ENCODE data around the gene PTCD3.
A peak's percentile ranks its signal among the peaks of the same experiment; 100 is the strongest.

The PTCD3 gene

GRCh38 chr2:86147793-86148192 lies 41.8 kb downstream of the PTCD3 start:
- no peak for DNase-seq

- no peak for DNase-seq
Measured at GRCh38 chr2:86150502-86150901, 44.5 kb downstream of the PTCD3 start.

- DNase-seq, result no peak
Measured at GRCh38 chr2:86157009-86157556, 51.0 kb downstream of the PTCD3 start.

- DNase-seq, result no peak
Measured at GRCh38 chr2:86158286-86158685, 52.3 kb downstream of the PTCD3 start.

DNA sequence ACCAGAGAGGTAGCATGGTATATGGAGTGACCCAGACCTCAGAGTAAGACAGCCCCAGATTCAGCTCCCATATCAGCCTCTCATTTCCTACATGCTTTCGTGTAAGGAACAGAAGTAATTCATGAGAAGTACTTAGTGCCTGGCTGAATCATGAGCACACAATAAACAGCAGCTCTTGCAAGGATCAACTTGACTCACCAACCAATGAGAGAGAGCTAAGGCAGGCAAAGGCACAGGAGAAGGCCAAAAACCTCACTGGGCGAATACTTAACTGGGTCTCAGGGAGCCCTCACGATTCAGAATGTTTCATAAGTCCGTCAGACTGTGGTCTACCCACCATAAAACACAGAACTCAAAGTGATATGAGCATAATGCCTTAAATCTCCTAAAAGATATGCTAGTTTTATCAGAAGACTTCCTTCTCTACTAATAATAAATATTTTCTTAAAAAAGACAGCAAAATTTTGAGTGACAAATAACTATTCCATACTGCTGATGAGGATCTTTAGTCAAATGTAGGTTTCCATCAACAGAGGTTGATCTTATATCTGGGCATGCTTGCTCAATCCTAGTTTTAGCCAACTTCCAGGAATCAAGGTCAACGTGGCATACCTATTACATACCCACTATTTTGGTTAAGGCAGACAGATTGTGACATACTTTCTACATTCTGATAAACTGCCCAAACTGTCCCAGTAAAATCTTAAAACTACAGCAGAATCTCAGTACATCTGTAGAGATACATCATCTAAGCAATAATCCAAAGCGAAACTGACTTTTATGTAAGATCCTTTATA lies 54.3 kb downstream of the PTCD3 start:
- DNase-seq, result no peak

- DNase-seq, result no peak
Measured at GRCh38 chr2:86170449-86170848, 64.4 kb downstream of the PTCD3 start.

GRCh38 chr2:86171295-86171694 lies 65.3 kb downstream of the PTCD3 start:
- no peak for DNase-seq

DNA sequence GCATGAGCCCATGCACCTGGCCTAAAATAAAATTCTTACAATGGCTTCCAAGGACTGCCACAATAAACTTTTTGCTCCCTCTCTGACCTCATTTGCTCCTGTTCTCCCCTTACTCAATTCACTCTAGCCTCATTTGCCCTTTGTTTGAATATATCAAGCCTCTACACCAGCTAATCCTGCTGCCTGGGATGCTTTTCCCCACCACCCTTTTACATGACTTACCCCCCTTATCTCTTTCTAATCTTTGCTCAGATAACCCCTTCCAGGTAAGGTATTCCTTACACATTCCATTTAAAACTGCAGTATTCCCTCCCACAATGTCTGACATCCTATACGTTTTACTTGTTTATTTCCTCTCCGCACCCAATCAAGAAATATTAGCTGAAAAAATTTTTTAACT lies 66.6 kb downstream of the PTCD3 start:
- DNase-seq, result no peak

DNA sequence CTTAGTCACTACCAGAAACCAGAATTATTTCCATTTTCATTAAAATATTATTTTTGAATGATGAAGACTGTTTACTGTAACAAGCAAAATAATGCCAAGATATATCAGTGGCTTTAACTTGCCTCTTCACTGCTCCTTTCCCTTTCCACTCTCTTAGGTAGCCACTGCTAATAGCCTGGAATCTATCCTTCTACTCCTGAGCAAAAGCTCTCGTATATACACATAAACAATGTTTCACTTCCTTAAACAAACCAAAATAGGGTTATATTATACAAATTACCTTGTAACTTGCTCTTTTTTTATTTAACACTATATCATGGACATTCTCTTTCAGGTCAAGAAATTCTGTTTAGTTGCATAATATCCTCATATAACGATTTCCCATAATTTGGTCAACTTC lies 68.4 kb downstream of the PTCD3 start:
- DNase-seq, result no peak

- no peak for DNase-seq
Measured at GRCh38 chr2:86175828-86176227, 69.8 kb downstream of the PTCD3 start.

DNA sequence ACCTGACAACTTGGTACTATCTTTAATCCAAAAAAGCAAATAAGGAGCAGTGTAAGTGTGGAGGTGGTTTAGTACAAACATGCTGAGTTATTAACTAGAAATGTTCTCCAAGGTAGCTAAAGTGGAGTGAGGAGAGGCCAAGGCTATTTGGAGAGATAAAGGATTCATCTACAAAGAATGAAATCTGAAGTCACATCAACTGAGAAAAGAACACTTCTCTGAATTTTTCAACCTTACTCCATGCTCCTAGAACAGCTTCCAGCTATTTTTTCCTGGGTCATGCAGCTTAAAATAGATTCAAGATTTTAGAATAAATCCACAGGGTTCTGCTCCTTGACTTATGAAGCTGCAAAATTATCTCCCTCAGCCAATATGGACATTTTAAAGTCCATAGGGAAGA lies 70.6 kb downstream of the PTCD3 start:
- DNase-seq, result no peak

DNA sequence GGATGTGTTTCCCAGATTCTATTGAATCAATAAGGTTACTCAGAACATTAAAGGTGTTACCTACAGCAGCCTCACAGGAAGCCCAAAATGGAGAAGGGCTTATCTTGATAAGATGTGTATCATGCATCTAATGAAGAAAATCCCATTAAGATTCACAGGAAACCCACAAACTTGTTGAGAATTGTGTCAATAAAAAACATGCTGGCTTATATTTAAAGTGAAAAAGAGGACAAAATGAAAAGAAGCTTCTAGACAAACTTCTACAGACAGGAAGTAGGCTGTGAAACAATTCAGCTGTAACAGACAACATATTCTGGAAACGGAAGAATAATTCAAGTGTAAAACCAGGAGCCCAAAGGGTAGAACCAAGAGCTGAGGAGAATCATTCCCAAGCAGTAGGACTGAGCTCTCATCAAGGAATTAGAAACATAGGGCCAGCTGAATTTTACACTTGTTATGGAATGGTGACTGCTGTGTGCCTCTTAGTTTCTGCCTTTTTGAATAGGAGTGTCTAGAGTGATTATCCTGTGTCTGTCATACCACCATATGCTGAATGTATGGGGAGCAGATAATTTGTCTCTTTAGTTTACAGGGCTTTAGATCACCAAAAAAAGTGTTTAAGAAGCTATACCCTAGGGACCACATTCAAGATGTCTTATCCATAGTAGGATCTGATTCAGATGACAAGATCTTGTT lies 79.6 kb downstream of the PTCD3 start:
- no peak for DNase-seq

DNA sequence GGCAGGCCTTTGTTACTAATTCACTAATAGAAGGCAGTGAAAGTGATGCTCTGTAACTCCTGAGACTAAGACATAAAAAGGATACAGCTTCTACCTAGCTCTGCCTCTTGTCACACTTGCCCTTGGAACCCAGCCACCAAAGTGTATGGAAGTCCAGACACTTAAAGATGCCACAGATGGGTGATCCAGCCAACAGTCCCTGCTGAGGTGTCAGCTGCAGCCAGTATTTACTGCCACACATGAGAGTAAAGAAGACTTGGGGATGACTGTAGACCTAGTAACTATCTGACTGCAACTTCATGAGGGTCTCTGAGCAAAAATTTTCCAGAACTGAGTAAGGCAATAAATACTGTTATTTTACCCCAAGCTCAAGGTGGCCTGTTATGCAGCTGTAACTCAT lies 80.4 kb downstream of the PTCD3 start:
- no peak for DNase-seq

GRCh38 chr2:86189782-86190416 lies 83.9 kb downstream of the PTCD3 start:
- peak; percentile 62 for DNase-seq

All from hematopoietic multipotent progenitor cell treated with erythropoietin and hydrocortisone succinate and interleukin-3 and kit ligand, for 4 days (in vitro differentiated cells).